K562 (cell line): ENCODE data around the gene PPP1R13B.

Experiments
- CTCF ChIP-seq, 3 experiments: IDR thresholded peaks in 2 of 3; conservative IDR thresholded peaks in 1 of 3; 2 replicates each; pipeline ENCODE4 v1.5.1; 2011 to 2012; ENCODE audit warnings: low read length in 3 of 3, mild to moderate bottlenecking in 3 of 3, control low read depth in 2 of 3, improper control_type of control experiment in 1 of 3, inconsistent platforms in 1 of 3, low read depth in 1 of 3, mixed read lengths in 1 of 3, moderate library complexity in 1 of 3; ENCODE audit not compliant: insufficient read depth in 2 of 3
- EZH2 ChIP-seq: IDR thresholded peaks from 2 replicates; pipeline ENCODE4 v1.6.1; 2012; ENCODE audit warnings: low read depth, mild to moderate bottlenecking, inconsistent platforms, low read length, borderline replicate concordance
- HDAC2 ChIP-seq: fragments of 450-650 bp; IDR thresholded peaks from 2 replicates; pipeline ENCODE4 v1.6.1; 2016; ENCODE audit warnings: mild to moderate bottlenecking
- KDM2B ChIP-seq: fragments of 250-450 bp; sonication (Bioruptor Pico); IDR thresholded peaks from 2 replicates; pipeline ENCODE4 v1.8.0; 2021; ENCODE audit warnings: mild to moderate bottlenecking, moderate library complexity
- MAFK ChIP-seq: IDR thresholded peaks from 2 replicates; pipeline ENCODE4 v1.6.1; 2011; ENCODE audit warnings: low read length, improper control_type of control experiment
- PHF8 ChIP-seq: fragments of 200-600 bp; sonication (generic); IDR thresholded peaks from 2 replicates; pipeline ENCODE4 v1.6.1; 2012; ENCODE audit warnings: mixed run types, mild to moderate bottlenecking, inconsistent platforms, low read length, moderate library complexity, borderline replicate concordance
- SAFB2 ChIP-seq: fragments of 200-400 bp; formaldehyde crosslinking; IDR thresholded peaks from 2 replicates; pipeline ENCODE4 v1.6.1; 2018; ENCODE audit warnings: borderline replicate concordance, low read length, low read depth, moderate library complexity; ENCODE audit not compliant: severe bottlenecking
- ZNF146 ChIP-seq: IDR thresholded peaks from one replicate; pipeline ENCODE4 v1.6.1; 2018; ENCODE audit warnings: missing compliant biosample characterization; ENCODE audit not compliant: unreplicated experiment
- ZNF274 ChIP-seq: IDR thresholded peaks from 2 replicates; pipeline ENCODE4 v1.6.1; 2011; ENCODE audit warnings: low read depth, mild to moderate bottlenecking, low read length, moderate library complexity, borderline replicate concordance
- TF ChIP-seq, protein P1 (sequence below): conservative IDR thresholded peaks from 2 replicates; pipeline ENCODE4 v1.6.1; 2011; ENCODE audit warnings: low read depth, mild to moderate bottlenecking, low read length; ENCODE audit not compliant: control insufficient read depth
- TF ChIP-seq, protein P2 (sequence below), 2 experiments: fragments of 450-650 bp in 1 of 2; sonication (generic) in 1 of 2; formaldehyde crosslinking; conservative IDR thresholded peaks; 2 replicates each; pipeline versions ENCODE4 v1.4.0 to v1.8.1; 2020 to 2022; ENCODE audit warnings: mild to moderate bottlenecking in 1 of 2, missing genetic modification reagents in 1 of 2

DNA sequence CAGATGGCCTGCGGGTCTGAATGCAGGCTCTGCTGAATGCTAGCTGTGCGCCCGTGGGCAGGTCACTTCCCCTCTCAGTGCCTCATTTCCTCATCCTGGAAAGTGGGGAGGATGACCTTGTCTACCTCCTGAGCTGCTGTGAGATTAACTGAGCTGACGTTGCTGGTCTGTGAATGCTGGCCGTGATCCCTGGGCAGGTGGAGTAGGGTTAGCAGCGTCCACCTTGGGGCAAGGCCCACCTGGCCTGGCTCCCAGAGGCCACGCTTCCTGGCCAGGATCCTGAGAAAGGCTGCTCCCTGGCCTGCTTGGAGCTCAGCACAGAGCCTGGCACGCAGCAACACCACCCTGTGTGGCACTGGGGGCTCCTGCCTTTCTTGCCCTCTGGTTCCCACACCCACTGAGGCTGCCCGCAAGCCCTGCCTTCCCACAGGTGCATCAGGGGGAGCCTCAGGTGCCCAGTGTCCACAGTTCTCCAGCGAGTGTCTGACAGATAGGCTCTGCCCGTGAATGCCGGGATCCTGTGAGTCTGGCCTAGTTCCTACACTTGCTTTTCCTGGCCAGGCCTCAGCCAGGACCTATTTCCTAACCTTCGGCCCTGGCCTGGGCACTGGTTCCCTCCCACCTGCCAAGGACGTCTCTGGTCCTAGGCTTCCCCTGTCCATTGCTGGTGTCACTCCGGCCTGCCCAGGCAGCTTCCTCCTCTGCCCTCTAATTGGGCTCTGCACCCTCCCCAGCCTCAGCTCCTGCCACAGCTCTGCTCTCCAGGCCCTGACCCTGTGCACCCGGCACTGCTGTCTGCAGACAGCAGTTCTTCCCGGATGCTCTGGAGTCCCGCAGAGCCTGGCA is 43.7 kb upstream of the PPP1R13B start:
- TF ChIP-seq SAFB2 (no peak), HDAC2 (no peak), CTCF (IDR thresholded peaks at IDR 0.05 in 2 of 3, conservative IDR thresholded peaks at IDR 0.05 in 1 of 3; ENCODE audit: insufficient read depth in 2 of 3, low read depth in 1 of 3, low read length in 3 of 3) (no peak), EZH2 (no peak), ZNF274 (no peak), ZNF146 (CRISPR knock-in tag) (no peak), KDM2B (no peak), MAFK (no peak), PHF8 (no peak)
- TF ChIP-seq, protein P1, sequence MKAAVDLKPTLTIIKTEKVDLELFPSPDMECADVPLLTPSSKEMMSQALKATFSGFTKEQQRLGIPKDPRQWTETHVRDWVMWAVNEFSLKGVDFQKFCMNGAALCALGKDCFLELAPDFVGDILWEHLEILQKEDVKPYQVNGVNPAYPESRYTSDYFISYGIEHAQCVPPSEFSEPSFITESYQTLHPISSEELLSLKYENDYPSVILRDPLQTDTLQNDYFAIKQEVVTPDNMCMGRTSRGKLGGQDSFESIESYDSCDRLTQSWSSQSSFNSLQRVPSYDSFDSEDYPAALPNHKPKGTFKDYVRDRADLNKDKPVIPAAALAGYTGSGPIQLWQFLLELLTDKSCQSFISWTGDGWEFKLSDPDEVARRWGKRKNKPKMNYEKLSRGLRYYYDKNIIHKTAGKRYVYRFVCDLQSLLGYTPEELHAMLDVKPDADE, result no peak
- TF ChIP-seq, protein P2, sequence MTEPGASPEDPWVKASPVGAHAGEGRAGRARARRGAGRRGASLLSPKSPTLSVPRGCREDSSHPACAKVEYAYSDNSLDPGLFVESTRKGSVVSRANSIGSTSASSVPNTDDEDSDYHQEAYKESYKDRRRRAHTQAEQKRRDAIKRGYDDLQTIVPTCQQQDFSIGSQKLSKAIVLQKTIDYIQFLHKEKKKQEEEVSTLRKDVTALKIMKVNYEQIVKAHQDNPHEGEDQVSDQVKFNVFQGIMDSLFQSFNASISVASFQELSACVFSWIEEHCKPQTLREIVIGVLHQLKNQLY (CRISPR knock-in tag; conservative IDR thresholded peaks at IDR 0.05), result no peak
